T-helper 22 cell (primary cell): Measurements from ENCODE around the gene RXRA.
A peak's percentile ranks its signal among the peaks of the same experiment; 100 is the strongest.

Experiments
- DNase-seq: peaks from one replicate; pipeline ENCODE4 v3.0.0-alpha.2; 2020; ENCODE audit warnings: low read depth

Gene RXRA

DNA sequence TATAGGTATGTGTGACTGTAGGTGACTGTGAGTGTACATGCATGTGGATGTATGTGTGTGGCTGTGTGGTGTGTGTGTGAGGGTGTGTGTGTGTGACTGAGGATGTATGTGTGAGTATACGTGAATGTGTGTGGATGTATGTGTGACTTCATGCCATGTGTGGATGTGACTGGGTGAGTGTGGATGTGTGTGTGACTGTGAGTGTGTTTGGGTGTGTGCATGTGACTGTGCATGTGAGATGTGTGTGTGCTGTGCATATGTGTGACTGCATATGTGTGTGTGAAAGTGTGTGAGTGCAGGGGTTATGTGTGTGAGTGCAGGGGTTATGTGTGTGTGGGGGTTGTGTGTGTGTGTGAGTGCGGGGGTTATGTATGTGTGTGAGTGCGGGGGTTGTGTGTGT is 42.3 kb downstream of the RXRA start:
- no peak for DNase-seq

DNA sequence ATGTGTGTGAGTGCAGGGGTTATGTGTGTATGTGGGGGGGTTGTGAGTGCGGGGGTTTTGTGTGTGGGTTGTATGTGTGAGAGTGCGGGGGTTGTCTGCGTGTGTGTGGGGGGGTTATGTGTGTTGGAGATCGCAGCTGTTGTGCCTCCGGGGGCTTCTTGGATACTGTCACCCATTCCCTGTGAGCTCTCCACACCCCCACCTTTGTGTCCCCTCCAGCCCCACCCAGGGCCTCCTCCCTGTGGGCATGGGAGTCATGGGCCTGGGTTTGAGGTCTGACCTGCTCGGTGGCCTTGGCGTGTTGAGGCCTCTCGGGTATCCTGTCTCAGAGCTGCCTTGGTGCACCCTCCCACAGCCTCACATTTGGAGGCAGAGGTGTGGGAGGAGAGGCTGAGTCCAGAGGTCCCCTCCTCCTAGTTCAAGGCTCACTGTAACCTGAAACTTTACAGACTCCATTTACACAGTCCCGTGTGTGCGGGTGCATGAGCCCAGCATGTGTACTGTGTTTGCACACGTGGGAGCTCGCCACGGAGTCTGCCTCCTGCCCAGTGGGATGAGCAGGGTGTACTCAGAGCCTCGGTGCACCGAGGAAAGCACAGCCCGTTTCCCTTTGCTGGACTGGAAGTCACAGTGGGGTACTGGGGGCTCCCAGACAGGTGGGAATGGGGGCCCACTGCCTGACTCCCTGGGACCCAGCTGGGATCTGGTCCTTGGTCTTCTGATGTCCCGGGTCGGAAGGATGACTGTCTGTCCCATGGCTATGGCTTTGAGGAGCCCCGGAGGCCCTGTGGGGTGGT is 43.4 kb downstream of the RXRA start:
- DNase-seq, result no peak

DNA sequence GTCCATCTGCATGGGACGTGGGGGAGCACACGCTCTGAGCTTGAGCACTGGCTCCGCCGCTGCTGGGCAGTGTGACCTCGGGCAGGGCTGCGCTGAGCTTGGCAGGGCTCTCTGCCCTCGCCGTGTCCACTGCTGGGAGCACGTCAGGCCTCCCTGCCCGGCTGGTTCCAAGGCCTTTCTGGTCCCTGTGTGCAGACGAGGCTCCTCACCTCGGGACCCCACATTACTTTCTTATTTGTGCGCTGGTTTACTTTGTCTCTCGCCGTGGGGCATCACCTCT is 43.9 kb downstream of the RXRA start:
- no peak for DNase-seq

DNA sequence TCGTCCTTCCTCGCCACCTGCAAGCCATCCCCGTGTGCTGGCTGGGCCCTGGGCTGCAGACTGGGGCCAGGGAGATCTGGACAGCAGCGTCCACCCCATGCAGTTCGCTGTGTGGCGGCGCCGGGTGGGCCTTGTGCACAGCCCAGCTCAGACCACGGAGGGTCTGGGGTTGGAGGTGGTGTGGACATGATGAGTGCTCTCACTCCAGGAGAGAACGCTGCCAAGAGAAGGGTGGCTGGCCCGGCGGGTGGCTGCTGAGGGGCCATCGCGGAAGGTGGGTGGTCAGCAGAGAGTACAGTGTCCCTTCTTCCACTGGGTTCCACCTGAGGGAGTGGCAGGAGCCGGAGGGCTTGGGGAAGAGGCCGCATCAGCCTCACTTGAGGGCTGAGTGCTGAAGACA is 44.4 kb downstream of the RXRA start:
- no peak for DNase-seq

DNA sequence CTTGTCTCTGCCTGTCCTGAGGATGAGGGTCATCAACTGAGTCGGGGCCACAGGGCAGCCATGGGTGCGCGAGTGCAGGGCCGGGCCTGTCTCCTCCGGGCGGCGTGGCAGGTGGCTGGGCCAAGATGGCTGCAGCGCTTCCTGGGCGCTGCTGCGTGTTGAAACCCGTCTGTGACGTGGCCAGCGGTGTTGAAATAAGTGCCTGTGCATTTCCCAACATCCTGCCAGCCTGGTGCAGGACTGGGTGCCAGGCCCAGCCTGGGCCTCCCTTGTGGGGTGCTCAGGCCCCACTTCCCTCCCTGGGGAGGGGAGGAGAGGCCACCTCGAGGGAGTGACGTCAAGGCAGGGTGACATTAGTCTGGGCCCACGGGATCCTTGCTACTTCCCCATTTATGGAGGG is 45.5 kb downstream of the RXRA start:
- no peak for DNase-seq

DNA sequence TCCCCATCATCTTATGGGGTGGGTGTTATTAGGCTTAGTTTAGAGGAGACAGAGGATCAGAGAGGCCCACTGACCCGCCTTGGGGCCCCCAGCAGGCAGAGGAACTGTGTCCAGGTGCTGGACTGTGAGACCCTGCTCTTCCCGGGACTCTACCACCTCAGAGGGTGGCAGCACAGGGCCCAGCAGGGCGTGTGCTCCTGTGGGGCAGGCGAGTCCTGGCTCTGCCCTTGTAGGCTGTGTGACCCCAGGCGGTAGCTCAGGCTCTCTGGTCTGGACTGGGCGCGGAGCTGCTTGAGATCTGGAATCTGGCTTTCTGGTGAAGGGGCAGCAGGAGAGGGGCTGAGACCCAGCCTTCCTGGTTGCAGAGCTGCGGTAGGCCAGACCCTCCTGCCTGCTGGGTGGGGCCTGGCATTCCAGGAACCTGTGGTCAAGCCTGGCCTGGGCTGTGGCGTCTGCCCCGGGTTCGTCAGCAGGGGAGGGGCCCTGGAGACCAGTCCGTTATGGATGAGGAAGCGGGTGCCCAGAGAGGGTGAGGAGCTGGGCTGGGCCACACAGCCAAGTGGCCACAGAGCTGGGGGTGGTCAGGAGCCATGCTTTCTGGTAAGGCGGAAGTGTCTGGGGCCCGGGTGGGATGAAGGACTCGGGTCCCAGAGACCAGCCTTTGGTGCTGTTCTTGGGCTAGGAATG is 46.5 kb downstream of the RXRA start:
- no peak for DNase-seq

DNA sequence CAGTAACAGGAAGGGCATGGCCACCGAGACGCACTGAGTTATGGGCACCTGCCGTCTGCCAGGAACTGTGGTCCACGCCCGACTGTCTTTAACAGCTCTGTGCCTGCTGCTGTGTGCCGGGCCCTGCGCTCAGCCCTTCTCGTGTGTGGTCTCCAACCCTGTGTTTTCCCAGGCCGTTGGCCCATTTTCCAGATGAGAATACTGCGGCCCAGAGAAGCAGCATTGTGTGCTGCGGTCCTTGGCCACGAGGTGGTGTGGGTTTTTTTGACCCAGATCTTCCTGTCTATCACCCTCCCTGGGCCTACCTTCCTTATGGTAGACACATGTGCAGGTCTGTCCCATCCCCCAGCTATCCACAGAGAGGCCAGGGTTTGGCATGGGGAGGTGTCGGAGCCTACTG is 47.0 kb downstream of the RXRA start:
- DNase-seq, result no peak

DNA sequence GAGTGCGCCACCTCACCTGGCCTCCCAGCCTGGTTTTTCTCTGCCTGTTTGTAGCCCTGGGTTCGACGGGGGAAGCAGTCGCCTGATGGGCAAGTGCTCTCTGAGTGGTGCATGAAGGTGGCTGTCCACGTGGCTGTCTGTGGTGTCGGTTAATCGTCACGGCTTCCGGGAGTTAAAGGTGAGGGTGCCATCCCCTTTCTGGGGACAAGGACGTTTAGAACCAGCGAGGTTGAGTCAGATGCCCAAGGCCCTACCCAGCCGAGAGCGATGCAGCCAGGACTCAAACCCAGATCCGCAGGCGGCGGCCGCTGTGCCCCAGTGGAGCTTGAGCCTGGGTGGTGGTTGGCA is 47.7 kb downstream of the RXRA start:
- DNase-seq, result no peak

DNA sequence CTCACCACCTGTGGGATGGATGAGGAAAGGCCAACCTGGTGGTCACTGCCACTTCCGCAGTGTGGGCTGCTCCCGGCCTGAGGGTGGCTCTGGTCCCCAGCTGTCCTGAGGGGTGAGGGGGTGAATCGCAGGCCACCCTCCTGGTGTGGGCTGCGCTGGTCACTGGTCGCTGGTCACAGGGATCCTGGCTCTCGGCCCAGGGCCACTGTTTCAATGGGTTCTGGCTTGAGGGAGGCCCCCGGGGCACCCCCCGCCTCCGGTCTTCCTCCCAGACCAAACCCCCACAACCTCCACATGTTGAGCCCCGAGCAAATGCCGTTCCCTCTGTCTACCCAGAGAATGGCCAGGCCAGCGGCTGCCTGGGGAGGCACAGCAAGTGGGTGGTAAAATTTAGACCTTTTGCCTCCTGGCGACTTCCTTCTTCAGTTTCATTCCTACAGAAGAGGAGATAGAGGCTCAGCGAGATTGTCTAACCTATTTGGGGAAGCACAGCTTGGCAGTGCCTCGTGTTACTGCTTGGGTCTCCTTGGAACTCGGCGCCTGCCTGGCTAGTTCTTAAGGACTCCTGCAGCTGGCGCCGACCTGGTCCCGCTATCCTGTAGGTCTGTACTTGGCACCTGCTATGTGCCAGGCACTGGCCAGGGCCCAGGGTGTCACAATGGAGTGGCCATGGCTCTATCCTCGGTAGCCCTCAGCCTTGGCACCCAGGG is 48.2 kb downstream of the RXRA start:
- DNase-seq, result no peak

DNA sequence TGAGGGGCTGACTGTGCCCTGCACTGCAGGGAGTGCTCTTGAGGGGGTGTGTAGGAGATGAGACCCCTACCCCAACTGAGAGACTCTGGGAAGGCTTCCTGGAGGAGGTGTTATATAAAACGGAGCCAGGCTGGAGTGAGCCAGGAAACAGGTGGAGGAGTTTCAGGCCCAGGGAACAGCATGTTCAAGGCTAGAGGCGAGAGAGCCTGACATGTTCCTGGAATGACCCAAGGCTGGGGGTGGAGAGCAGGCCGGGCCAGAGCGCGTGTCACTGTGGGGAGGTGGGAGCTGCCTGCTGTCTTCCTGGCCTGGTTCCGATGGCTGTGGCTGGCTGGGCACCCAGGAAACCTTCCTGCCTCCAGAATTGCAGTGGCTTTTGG is 48.7 kb downstream of the RXRA start:
- DNase-seq, result no peak

DNA sequence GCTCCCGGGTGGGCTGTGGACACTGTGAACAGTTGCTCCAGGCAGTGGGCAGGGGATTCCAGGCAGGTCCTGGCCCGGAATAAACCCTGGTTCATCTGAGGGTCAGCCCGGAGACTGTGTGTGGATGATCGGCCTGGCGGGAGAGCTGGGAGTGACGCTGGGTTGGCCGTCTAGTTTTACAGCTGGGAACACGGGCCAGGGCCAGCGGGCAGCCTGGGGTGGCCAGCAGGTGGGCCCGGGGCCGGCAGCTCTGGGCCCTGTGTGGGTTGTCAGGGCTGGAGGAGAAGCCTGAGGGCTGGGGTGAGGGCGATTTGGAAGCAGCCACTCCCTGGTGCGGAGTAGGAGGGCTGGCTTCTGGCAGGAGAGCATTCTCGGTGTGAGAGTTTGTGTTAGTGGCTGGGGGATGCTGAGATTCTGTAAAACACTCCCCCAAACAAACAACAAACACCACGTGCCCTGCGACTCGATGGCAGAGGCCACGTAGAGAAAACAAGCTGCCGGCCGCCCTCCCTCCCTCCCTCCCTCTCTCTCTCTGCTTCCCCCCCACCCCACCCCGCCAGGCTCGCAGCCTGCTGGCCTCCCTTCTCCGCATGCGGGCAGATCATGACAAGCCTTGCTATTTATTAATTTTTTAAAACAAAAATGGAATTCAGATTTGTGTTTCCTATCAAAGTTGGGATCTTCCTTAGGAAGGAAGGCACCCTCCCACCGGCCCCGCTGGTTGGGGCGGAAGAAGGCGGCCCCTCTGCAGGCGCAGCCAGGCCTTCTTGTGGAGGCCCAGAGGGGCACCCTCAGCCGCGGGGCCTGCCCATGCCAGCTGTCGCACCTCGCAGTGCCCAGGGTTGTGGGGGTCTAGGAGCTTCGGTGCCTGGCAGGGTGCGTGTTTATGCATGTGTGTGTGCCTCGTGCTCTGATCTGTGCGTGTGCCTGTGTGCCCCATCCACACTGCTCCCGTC is 49.5 kb downstream of the RXRA start:
- no peak for DNase-seq

DNA sequence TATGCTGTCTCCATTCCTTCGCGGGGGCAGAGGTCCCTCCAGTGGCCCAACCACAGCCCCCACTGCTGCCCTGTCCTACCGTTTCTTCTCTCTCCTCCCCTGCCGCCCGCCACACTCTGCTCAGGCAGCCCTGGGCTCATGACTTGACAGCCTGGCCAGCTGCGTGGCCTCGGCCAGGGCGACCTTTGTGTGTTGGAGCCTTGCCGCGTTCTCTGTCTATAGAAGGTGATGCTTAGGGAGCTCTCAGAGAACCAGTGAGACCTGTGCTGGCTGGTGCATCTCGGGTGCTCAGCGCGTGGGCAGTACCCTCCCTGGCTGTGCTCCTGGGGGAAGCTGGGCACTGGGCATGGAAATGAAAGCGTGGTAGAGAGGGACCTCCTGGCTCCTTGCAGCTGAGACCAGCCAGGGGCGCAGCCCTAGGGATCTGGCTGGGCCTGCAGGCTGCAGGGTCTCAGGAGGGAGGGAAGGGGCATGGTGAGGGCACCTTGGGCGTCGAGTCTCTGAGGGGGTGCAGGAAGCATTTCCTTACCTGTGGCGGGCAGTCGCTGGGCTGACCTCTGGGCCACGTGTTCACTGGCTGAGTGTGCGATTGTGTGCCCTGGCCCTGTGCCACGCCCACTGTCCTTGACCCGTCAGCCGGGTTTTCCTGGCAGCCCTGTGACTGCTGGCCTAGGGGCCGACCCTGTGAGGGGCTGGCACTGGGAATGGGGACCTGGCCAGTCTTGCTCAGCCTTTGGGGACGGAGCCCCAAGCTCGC is 50.3 kb downstream of the RXRA start:
- DNase-seq, result no peak

DNA sequence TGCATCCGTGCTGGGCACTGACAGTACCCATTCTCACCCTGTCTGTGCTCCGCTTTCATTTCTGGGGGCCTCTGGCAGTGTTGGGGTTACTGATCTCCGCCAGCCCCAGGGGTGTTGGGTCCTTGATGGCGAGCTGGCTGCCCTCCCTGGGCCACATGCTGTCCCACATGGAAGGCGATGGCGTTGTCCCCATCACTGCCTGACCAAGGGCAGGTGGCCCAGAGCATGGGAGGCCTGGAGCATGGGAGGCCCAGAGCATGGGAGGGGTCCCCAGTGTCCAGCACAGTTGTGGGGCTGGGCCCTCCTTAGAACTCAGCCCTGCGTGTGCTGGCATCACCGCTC is 50.9 kb downstream of the RXRA start:
- no peak for DNase-seq

DNA sequence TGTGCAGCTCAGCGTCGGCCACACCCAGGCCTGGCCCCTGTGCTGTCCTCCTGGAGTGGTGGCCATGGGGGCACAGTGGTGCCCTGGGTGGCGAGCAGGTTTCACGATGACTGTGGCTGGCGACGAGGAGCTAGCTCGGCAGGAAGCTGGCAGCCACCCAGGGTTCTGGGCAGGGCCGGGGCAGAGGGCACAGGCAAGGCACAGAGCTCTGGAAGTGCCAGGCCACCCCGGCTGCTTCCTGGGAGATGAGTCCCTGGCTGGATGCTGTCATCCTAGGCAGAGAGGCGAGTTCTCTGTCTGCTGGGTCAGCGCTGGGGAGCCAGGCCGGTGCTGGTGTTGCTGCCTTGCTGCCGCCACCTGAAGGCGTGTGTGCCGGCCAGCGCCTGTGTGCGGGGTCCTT is 51.7 kb downstream of the RXRA start:
- DNase-seq, result no peak

DNA sequence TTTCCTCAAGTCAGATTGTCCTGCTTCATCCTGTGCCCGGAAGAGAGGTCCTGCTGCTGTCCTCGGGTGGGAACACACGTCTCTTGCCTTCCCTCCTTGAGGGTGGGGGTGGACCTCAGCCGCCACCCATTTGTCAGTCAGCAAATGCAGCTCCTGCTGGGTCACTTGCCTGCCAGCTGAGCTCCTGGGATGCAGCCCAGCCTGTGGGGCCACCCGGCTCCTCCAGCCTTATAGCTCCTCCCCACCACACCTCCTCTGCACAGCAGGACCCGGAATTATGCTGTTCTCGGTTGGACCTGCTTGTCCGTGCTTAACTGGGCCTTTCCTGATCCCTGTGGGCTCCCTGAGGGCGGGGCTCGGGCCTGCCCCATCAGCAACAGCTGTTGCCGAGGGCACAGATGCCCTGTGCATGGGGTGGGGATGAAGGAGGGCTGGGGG is 52.7 kb downstream of the RXRA start:
- no peak for DNase-seq

DNA sequence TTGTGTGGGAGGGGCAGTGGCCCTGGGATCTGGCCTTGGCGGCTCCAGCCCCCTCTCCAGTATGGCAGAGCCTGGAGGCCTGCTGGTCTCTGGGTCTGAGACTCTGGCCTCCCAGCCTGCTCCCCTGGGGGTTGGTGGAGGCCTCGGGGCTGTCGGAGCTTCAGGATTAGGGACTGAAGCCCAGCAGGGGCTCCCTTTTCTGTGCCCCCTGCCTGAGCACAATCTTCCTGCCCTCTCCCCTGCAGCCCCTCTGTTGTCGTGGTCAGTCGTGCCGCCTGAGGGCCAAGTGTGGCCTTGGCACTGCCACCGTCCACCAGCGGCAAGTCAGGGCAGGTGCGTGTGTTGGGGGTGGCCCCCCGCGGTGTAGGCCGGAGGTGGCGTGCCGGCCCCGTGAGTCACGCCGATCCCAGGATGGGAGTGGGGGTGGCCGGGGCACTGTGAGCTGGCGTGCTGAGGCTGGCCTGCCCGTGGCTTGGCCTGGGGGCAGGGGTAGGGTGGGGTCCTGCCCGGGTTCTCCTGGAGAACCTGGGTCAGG is 53.6 kb downstream of the RXRA start:
- no peak for DNase-seq

DNA sequence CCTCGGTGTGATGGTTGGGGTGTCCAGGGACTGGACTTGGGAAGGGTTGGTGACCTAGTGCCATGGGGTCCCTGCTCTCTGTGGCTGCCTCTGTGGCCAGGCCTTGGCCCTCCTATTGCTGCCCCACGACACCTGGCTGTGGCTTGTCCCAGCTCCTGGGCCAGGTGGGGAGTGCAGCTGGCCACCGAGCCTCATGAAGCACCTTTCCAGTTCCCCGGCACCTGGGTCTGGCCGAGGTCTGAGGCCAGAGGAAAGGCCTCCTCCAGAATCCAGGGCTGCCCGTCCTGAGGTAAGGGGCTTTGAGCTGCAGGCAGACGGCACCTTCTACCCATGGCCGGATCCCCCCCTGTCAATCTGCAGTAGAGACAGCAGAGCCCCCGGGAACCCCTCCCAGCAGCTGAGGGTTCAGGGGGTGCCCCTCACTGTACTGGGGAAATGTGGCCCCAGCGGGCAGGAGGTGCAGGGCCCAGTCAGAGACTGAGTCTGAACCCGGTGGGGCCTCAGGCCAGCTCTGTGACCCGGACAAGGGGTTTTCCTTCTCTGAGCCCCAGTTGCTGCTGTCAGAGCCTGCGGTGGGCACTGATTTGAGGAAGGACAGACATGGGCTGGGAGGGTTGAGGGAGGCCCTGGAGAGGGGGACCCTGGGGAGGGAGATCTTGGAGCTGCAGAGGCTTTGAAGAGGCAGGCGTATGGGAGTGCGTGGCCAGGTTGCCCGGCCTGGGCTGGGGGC is 54.5 kb downstream of the RXRA start:
- DNase-seq, result no peak

DNA sequence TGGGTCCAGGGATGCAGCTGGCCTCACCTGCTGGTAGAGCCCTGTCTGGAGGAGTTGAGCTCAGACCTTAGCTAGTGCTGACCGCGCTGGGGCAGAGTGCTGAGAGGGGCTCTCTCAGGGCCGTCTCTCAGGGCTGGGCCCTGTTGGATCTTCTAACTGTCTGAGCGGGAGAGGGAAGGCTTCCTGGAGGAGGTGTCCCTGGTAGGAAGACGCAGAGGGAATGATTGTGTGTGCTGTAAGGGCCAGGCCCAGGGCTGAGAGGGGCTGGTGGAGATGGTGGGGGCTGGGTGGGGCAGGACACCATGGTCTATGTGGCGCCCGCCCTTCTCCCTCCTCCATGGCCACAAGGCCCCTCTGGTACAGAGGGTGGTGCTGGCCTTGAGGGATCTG is 55.0 kb downstream of the RXRA start:
- no peak for DNase-seq

DNA sequence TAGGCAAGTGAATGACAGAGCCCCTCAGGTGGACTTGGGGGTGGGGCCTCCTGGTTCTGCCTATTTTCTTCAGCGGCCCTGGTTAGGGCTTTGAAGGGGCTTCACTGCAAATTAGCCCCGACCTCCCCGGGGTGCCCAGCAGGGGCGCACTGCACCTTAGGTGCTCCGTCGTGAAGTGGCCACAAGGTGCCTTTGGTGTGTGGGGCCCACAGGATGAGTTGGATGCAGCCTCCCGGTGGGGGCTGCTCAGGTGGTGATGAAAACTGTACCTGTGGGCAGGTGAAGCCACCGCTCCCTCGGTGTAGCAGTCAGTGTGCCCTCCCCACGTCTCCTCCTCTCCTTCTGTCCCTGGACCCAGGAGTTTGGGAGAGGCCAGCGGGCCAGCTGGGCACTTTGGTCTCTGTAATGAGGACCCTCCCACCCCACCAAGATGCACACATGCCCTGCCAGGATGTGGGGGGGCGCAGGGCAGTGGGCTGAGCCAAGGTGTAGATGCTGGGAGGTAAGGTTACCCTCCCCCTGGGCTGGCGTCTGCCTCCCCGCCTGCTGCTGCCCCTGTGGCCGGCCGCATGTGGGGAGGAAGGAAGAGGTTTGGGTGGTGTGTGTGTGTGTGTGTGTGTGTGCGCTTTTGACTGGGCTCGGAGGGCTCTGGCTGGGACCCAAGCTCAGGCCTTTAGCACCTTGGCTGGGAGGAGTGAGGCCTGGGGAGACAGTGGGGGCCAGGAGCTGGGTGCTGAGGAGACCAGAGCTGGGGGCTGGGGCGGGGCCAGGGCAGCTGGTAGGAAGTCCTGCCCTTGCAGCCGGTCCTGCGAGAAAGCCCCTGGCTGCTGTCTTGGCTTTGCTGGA is 55.6 kb downstream of the RXRA start:
- peak; percentile 36 for DNase-seq

DNA sequence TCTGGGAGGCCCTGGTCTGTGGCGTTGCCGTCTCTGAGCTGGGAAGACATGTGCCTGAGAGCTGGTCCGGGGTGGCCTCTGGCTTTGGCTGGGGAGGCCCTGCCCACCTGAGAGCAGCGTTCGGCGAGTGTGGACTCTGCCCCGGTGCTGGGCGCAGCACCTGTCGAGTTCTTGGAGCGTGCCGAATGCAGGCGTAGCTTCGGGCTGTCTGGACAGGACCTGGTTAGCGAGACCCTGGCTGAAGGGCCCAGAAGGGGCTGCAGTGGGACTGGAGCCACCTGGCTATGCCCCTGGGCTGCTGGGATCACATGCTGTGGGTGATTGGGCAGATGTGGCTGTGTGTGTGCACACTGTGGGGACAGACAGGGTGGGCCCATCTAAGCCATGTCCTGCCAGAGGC is 56.5 kb downstream of the RXRA start:
- DNase-seq, result no peak
